Ascending aorta (tissue), 2 donors: ENCODE results near the gene RAP1A. TPM values are rescaled to one million over a fixed set of nuclear protein-coding genes. Genes with fewer than 3 reads are reported as not detected.

Source experiments
- DNase-seq, 2 donors: peaks; one replicate each; pipeline ENCODE4 v3.0.0-alpha.2; 2019; ENCODE audit warnings: low spot score in 2 of 2
- H3K27ac ChIP-seq, 2 donors: fragments of 200-600 bp; sonication (generic); one replicate each; pipeline ENCODE4 v1.5.1; 2016 to 2017; ENCODE audit warnings: mild to moderate bottlenecking in 1 of 2
- H3K27me3 ChIP-seq: fragments of 200-600 bp; sonication (generic); one replicate; pipeline ENCODE4 v1.5.1; 2017
- H3K36me3 ChIP-seq, 2 donors: fragments of 200-600 bp; sonication (generic); one replicate each; pipeline ENCODE4 v1.5.1; 2016
- H3K4me1 ChIP-seq, 2 donors: fragments of 200-600 bp; sonication (generic); one replicate each; pipeline ENCODE4 v1.5.1; 2016 to 2017; ENCODE audit warnings: mild to moderate bottlenecking in 1 of 2
- H3K4me3 ChIP-seq, 2 donors: fragments of 200-600 bp; sonication (generic); one replicate each; pipeline ENCODE4 v1.5.1; 2016 to 2017; ENCODE audit warnings: mild to moderate bottlenecking in 1 of 2
- H3K9me3 ChIP-seq, 2 donors: fragments of 200-600 bp; sonication (generic); one replicate each; pipeline ENCODE4 v1.5.1; 2016
- intact Hi-C: fragments of 100-400 bp; cut with DNase I; formaldehyde crosslinking; loops from one replicate; pipeline ENCODE4 v1.15.1; 2023
- total RNA-seq: library from RNA; depleted of rRNA; stranded (reverse); fragments of >200 nt; gene quantifications from one replicate; pipeline ENCODE4 v1.1.0, GENCODE V29; 2016
- TF ChIP-seq, protein P1 (sequence below), 3 experiments: fragments of 200-600 bp in 2 of 3; fragments of 450-650 bp in 1 of 3; sonication (generic) in 2 of 3; IDR thresholded peaks; one replicate each; pipeline ENCODE4 v1.5.1; 2016 to 2019; ENCODE audit warnings: antibody characterized with exemption in 3 of 3, mild to moderate bottlenecking in 1 of 3, moderate library complexity in 1 of 3

The RAP1A gene
- total RNA-seq, 1 donor from 2014 or later = 44.1 TPM

DNA sequence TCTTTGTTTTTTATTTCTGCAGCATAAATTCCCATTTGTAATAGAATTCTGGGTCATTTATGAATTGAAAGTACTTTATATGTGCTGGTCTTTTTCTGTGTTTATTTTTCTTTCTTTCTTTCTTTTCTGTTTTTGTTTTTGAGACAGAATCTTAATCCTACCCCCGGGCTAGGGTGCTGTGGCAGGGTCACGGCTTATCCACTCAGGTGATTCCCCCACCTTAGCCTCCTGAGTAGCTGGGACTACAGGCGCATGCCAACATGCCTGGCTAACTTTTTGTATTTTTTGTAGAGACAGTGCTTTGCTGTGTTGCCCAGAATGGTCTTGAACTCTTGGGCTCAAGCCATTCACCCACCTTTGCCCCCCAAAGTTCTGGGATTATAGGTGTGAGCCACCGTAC lies 18.7 kb downstream of the RAP1A start:
- H3K4me1 ChIP-seq = peaks cover 0 to 13% of the 10 kb centered on the region in 2 donors
- H3K9me3 ChIP-seq = no peaks in the 10 kb centered on the region
- no peak overlapping the region for H3K4me3 ChIP-seq
- H3K27me3 ChIP-seq = no peaks in the 10 kb centered on the region
- no peak overlapping the region for H3K27ac ChIP-seq
- TF ChIP-seq, protein P1, sequence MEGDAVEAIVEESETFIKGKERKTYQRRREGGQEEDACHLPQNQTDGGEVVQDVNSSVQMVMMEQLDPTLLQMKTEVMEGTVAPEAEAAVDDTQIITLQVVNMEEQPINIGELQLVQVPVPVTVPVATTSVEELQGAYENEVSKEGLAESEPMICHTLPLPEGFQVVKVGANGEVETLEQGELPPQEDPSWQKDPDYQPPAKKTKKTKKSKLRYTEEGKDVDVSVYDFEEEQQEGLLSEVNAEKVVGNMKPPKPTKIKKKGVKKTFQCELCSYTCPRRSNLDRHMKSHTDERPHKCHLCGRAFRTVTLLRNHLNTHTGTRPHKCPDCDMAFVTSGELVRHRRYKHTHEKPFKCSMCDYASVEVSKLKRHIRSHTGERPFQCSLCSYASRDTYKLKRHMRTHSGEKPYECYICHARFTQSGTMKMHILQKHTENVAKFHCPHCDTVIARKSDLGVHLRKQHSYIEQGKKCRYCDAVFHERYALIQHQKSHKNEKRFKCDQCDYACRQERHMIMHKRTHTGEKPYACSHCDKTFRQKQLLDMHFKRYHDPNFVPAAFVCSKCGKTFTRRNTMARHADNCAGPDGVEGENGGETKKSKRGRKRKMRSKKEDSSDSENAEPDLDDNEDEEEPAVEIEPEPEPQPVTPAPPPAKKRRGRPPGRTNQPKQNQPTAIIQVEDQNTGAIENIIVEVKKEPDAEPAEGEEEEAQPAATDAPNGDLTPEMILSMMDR (IDR thresholded peaks at IDR 0.05) = no peak
- no peak for DNase-seq
- intact Hi-C loops = no loop called here
- no peaks in the 10 kb centered on the region for H3K36me3 ChIP-seq

DNA sequence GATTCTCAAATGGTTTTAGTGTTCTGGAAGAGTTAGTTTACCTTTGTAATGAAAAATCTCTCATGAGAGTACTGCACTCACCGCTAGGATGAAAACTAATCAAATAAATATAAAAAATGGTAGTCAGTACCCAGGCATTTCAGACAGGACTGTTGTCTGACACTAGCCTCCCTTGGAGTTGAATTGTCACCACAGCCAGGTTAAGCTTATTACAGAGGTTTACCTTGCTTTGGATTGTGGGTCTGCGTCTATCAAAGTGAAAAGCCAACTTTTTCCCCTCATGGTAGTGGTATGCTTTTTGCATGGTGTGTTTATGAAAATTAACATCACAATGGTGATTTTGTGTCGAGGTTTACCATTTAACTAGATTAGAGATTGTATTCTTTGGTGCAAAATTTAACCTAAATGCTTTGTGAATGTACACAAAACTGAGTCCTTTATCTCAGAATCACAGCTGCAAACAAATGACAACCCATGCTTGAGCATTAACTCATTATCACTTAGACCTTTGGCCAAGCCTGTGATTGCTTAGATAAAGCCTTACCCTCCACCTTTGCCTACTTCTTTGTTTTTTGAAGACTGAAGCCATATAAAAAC lies 20.1 kb downstream of the RAP1A start:
- TF ChIP-seq, protein P1 (IDR thresholded peaks at IDR 0.05) = no peak
- H3K36me3 ChIP-seq = no peaks in the 10 kb centered on the region
- DNase-seq = no peak
- no peaks in the 10 kb centered on the region for H3K27me3 ChIP-seq
- no peaks in the 10 kb centered on the region for H3K9me3 ChIP-seq
- H3K4me1 ChIP-seq = peaks cover 0 to 14% of the 10 kb centered on the region in 2 donors
- intact Hi-C loops = no loop called here
- H3K4me3 ChIP-seq = no peak overlapping the region
- no peak overlapping the region for H3K27ac ChIP-seq

DNA sequence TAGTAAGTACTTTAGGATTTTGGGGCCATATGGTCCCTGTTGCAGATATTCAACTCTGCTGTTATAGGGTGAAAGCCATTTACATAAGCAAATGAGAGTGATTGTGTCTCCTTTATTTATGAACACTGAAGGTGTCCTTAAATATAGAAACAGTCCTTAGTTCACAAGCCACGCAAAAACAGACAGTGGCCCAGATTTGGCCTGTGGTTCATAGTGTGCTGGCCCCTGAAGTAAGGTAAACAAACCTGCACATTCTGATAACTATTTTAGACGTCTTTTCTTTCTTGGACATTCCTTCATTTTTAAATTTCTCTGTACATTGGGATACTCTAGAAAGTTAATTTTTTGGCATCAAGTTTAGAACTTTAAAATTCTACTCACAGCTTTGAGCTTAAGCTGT lies 23.5 kb downstream of the RAP1A start:
- TF ChIP-seq, protein P1 (IDR thresholded peaks at IDR 0.05) = no peak
- intact Hi-C loops = no loop called here
- peaks cover 0 to 3% of the 10 kb centered on the region in 2 donors for H3K4me1 ChIP-seq
- no peak overlapping the region for H3K27ac ChIP-seq
- H3K36me3 ChIP-seq = no peaks in the 10 kb centered on the region
- H3K9me3 ChIP-seq = no peaks in the 10 kb centered on the region
- no peak for DNase-seq
- H3K27me3 ChIP-seq = no peaks in the 10 kb centered on the region
- no peak overlapping the region for H3K4me3 ChIP-seq

DNA sequence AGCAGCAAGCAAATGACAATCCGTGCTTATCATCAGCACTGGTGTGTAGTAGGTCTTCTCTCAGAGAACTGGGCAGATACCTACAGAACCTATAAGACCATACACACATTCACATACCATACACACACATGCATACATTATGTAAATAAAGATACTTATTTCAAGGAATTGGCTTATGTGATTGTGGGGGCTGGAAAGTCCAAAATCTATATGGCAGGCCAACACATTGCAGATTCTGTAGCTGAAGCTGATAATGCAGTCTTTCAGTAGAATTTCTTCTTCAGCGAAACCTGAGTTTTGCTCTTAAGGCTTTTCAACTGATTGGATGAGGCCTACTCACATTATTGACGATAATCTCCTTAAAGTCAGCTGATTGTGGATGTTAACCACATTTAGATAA lies 24.1 kb downstream of the RAP1A start:
- TF ChIP-seq, protein P1 (IDR thresholded peaks at IDR 0.05) = no peak
- no peaks in the 10 kb centered on the region for H3K27me3 ChIP-seq
- H3K4me1 ChIP-seq = peaks cover 0 to 7% of the 10 kb centered on the region in 2 donors
- no peaks in the 10 kb centered on the region for H3K36me3 ChIP-seq
- H3K27ac ChIP-seq = no peak overlapping the region
- H3K4me3 ChIP-seq = no peak overlapping the region
- H3K9me3 ChIP-seq = no peaks in the 10 kb centered on the region
- no peak for DNase-seq
- intact Hi-C loops = no loop called here

DNA sequence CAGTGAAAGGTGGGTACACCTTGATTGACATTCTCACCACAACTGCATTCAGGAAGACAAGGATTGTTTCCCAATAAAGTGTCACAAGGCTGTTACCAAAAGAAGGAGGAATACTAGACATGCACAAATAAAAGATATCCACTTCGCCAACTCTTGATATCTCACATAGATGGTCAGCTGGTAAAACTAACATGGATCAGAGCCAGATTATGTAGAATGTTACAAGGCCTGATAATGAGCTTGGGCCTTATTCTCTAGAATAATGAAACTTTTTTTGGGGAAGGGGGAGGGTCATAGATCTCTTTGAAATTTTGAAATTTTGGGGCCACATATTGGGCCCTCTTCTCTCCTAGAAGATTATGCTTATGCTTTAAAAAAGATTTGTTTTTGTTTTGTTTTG lies 24.9 kb downstream of the RAP1A start:
- DNase-seq = no peak
- H3K4me1 ChIP-seq = peaks cover 0 to 12% of the 10 kb centered on the region in 2 donors
- no peaks in the 10 kb centered on the region for H3K36me3 ChIP-seq
- H3K9me3 ChIP-seq = no peaks in the 10 kb centered on the region
- intact Hi-C loops = no loop called here
- no peak overlapping the region for H3K4me3 ChIP-seq
- H3K27me3 ChIP-seq = no peaks in the 10 kb centered on the region
- TF ChIP-seq, protein P1 (IDR thresholded peaks at IDR 0.05) = no peak
- H3K27ac ChIP-seq = no peak overlapping the region

DNA sequence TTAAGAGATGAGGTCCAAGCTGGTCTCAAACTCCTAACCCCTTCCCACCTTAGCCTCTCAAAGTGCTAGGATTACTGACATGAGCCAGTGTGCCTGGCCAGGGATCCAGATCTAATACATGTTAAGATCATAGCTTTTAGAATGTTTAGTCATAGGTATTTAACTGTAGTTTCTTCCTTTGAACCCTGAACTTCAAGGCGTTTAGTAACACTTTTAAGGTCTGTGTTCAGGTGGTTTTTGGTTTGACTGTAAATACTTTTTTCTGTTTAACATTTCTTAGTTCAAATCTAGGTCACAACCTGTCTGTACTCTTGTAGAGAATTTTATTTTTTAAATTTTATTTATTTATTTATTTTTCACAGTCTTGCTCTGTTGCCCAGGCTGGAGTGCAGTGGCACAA lies 28.1 kb downstream of the RAP1A start:
- TF ChIP-seq, protein P1 (IDR thresholded peaks at IDR 0.05) = no peak
- intact Hi-C loops = no loop called here
- H3K27me3 ChIP-seq = no peaks in the 10 kb centered on the region
- peaks cover 0 to 14% of the 10 kb centered on the region in 2 donors for H3K4me1 ChIP-seq
- no peaks in the 10 kb centered on the region for H3K36me3 ChIP-seq
- H3K9me3 ChIP-seq = no peaks in the 10 kb centered on the region
- H3K27ac ChIP-seq = no peak overlapping the region
- DNase-seq = no peak
- H3K4me3 ChIP-seq = no peak overlapping the region
